ENCODE results near the gene FLCN.

FLCN gene

DNA sequence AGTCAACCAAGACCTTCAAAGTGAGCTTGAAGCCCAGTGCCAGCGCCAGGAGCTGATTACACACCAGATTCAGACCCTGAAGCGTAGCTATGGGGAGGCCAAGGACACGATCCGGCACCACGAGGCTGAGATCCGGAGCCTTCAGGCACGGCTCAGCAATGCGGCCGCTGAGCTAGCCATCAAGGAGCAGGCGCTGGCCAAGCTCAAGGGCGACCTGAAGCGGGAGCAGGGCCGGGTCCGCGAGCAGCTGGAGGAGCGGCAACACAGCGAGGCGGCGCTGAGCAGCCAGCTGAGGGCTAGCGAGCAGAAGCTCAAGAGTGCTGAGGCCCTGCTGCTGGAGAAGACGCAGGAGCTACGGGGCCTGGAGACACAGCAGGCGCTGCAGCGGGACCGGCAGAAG lies 72.8 kb downstream of the FLCN start:
- DNase-seq (ENCODE audit: low read depth in 2 of 2), result no peak
- TF ChIP-seq, protein P1, sequence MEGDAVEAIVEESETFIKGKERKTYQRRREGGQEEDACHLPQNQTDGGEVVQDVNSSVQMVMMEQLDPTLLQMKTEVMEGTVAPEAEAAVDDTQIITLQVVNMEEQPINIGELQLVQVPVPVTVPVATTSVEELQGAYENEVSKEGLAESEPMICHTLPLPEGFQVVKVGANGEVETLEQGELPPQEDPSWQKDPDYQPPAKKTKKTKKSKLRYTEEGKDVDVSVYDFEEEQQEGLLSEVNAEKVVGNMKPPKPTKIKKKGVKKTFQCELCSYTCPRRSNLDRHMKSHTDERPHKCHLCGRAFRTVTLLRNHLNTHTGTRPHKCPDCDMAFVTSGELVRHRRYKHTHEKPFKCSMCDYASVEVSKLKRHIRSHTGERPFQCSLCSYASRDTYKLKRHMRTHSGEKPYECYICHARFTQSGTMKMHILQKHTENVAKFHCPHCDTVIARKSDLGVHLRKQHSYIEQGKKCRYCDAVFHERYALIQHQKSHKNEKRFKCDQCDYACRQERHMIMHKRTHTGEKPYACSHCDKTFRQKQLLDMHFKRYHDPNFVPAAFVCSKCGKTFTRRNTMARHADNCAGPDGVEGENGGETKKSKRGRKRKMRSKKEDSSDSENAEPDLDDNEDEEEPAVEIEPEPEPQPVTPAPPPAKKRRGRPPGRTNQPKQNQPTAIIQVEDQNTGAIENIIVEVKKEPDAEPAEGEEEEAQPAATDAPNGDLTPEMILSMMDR (IDR thresholded peaks at IDR 0.05; ENCODE audit: low read depth, low read length), result no peak
- H3K4me3 ChIP-seq (replicated peaks in 1 of 2; ENCODE audit: low read depth in 2 of 2, low read length in 2 of 2), result no peak overlapping the region
